H1 (cell line): Measurements from ENCODE around the gene KIF26B. TPM values are rescaled to one million over a fixed set of nuclear protein-coding genes. Genes with fewer than 3 reads are reported as not detected.

Experiments
- CTCF ChIA-PET: fragments of 300-600 bp; sonication (Branson Sonifier 250); formaldehyde crosslinking; loops from one replicate; lab custom pipeline; 2021; ENCODE audit not compliant: partially characterized antibody; lab: Charles Lee
- POLR2A ChIA-PET: fragments of 300-600 bp; sonication (Branson Sonifier 250); formaldehyde crosslinking; loops from one replicate; lab custom pipeline; 2021; ENCODE audit warnings: inconsistent platforms; ENCODE audit not compliant: partially characterized antibody; lab: Charles Lee
- DNase-seq, 2 experiments: peaks; one replicate each; pipeline versions ENCODE4 v3.0.0 to v3.0.0-alpha.2; 2010 to 2022; ENCODE audit warnings: low spot score in 2 of 2, low read depth in 1 of 2, mixed read lengths in 1 of 2
- FAIRE-seq: peaks from 2 replicates; lab custom pipeline; 2011; peaks lifted over from hg19 to GRCh38; lab: Jason Lieb, UNC
- H2AFZ ChIP-seq: 2 replicates; pipeline ENCODE4 v1.8.1; 2012; ENCODE audit warnings: low read length, inconsistent platforms
- H2AK5ac ChIP-seq: 2 replicates; pipeline ENCODE4 v1.6.1; 2013; ENCODE audit warnings: low read depth, low read length
- H2BK120ac ChIP-seq: replicated peaks from 2 replicates; pipeline ENCODE3; 2013; ENCODE audit warnings: low read depth, low read length, inconsistent platforms
- H2BK12ac ChIP-seq: 2 replicates; pipeline ENCODE4 v1.6.1; 2013; ENCODE audit warnings: low read depth, low read length
- H2BK15ac ChIP-seq: 2 replicates; pipeline ENCODE4 v1.6.1; 2013; ENCODE audit warnings: low read length
- H2BK20ac ChIP-seq: 2 replicates; pipeline ENCODE4 v1.6.1; 2013; ENCODE audit warnings: low read length
- H2BK5ac ChIP-seq: 2 replicates; pipeline ENCODE4 v1.6.1; 2013; ENCODE audit warnings: low read depth, low read length
- H3K14ac ChIP-seq: 2 replicates; pipeline ENCODE4 v1.6.1; 2013; ENCODE audit warnings: inconsistent platforms; ENCODE audit not compliant: insufficient read length
- H3K18ac ChIP-seq: 2 replicates; pipeline ENCODE4 v1.6.1; 2013; ENCODE audit warnings: low read length; ENCODE audit errors: extremely low read depth
- H3K23ac ChIP-seq: 2 replicates; pipeline ENCODE4 v1.6.1; 2013; ENCODE audit warnings: inconsistent platforms; ENCODE audit not compliant: insufficient read length
- H3K23me2 ChIP-seq: 2 replicates; pipeline ENCODE4 v1.6.1; 2013; ENCODE audit warnings: low read depth, low read length
- H3K27ac ChIP-seq: 2 replicates; pipeline ENCODE4 v1.6.1; 2011; ENCODE audit warnings: low read depth, low read length, inconsistent platforms
- H3K27me3 ChIP-seq, 4 experiments: replicated peaks in 1 of 4; 1 replicate in 1 of 4; 2 replicates in 3 of 4; pipeline versions ENCODE4 v1.6.1 to v1.8.1; 2011 to 2013; ENCODE audit warnings: low read length in 3 of 4, mild to moderate bottlenecking in 3 of 4, inconsistent platforms in 2 of 4, mixed read lengths in 2 of 4, moderate library complexity in 1 of 4; ENCODE audit not compliant: control insufficient read depth in 3 of 4, insufficient read depth in 3 of 4; ENCODE audit errors: extremely low read depth in 1 of 4
- H3K36me3 ChIP-seq, 4 experiments: 2 replicates each; pipeline versions ENCODE4 v1.6.1 to v1.8.1; 2011 to 2013; ENCODE audit warnings: mild to moderate bottlenecking in 4 of 4, low read length in 3 of 4, moderate library complexity in 2 of 4, control low read depth in 1 of 4, inconsistent platforms in 1 of 4; ENCODE audit not compliant: insufficient read depth in 4 of 4, control insufficient read depth in 2 of 4
- H3K4ac ChIP-seq: replicated peaks from 2 replicates; pipeline ENCODE3; 2013; ENCODE audit warnings: low read length, low read depth, mixed read lengths, inconsistent platforms; ENCODE audit not compliant: insufficient read length
- H3K4me1 ChIP-seq, 4 experiments: replicated peaks in 1 of 4; 1 replicate in 1 of 4; 2 replicates in 3 of 4; pipeline versions ENCODE4 v1.6.1 to v1.8.1; 2011 to 2013; ENCODE audit warnings: low read length in 3 of 4, inconsistent platforms in 2 of 4, mixed read lengths in 1 of 4; ENCODE audit not compliant: insufficient read depth in 4 of 4, control insufficient read depth in 3 of 4
- H3K4me2 ChIP-seq, 2 experiments: 2 replicates each; pipeline versions ENCODE4 v1.6.1 to v1.8.1; 2011 to 2013; ENCODE audit warnings: low read depth in 2 of 2, low read length in 2 of 2, control low read depth in 1 of 2, inconsistent platforms in 1 of 2, mild to moderate bottlenecking in 1 of 2; ENCODE audit not compliant: insufficient read depth in 1 of 2
- H3K4me3 ChIP-seq, 4 experiments: fragments of 200-600, 300-600 bp in 1 of 4; sonication (generic), shearing (Covaris generic), sonication (Bioruptor Twin) in 1 of 4; 2 replicates each; pipeline versions ENCODE4 v1.5.1 to v1.8.1; 2011 to 2016; ENCODE audit warnings: low read length in 4 of 4, low read depth in 3 of 4, control low read depth in 2 of 4, inconsistent platforms in 2 of 4, mild to moderate bottlenecking in 2 of 4, mixed read lengths in 1 of 4, moderate library complexity in 1 of 4; ENCODE audit not compliant: insufficient read depth in 2 of 4; ENCODE audit errors: extremely low read depth in 1 of 4
- H3K56ac ChIP-seq: replicated peaks from 2 replicates; pipeline ENCODE3; 2013; ENCODE audit warnings: low read depth, mild to moderate bottlenecking, mixed read lengths, low read length, inconsistent platforms; ENCODE audit not compliant: insufficient read length
- H3K79me1 ChIP-seq: 2 replicates; pipeline ENCODE4 v1.6.1; 2013; ENCODE audit warnings: low read depth, low read length, control low read depth
- H3K79me2 ChIP-seq, 2 experiments: 2 replicates each; pipeline versions ENCODE4 v1.6.1 to v1.8.1; 2012 to 2013; ENCODE audit warnings: low read length in 2 of 2, mild to moderate bottlenecking in 2 of 2, inconsistent platforms in 1 of 2; ENCODE audit not compliant: insufficient read depth in 2 of 2, control insufficient read depth in 1 of 2
- H3K9ac ChIP-seq, 4 experiments: replicated peaks in 1 of 4; 1 replicate in 1 of 4; 2 replicates in 3 of 4; pipeline versions ENCODE4 v1.6.1 to v1.8.1; 2011 to 2013; ENCODE audit warnings: low read depth in 3 of 4, low read length in 3 of 4, control low read depth in 2 of 4, mild to moderate bottlenecking in 2 of 4, moderate library complexity in 2 of 4, inconsistent platforms in 1 of 4; ENCODE audit errors: extremely low read depth in 1 of 4
- H3K9me3 ChIP-seq, 2 experiments: 2 replicates each; pipeline versions ENCODE4 v1.6.1 to v1.8.1; 2012 to 2013; ENCODE audit warnings: mild to moderate bottlenecking in 2 of 2, moderate library complexity in 2 of 2, control low read depth in 1 of 2, inconsistent platforms in 1 of 2, low read depth in 1 of 2, low read length in 1 of 2, mixed read lengths in 1 of 2; ENCODE audit not compliant: insufficient read depth in 2 of 2
- H4K20me1 ChIP-seq, 2 experiments: replicated peaks in 1 of 2; 2 replicates each; pipeline versions ENCODE3 to v1.8.1; 2011 to 2013; ENCODE audit warnings: inconsistent platforms in 2 of 2, low read length in 2 of 2, mild to moderate bottlenecking in 1 of 2; ENCODE audit not compliant: insufficient read depth in 2 of 2, control insufficient read depth in 1 of 2
- H4K5ac ChIP-seq: 2 replicates; pipeline ENCODE4 v1.6.1; 2013; ENCODE audit warnings: low read length, low read depth, mixed read lengths, inconsistent platforms; ENCODE audit not compliant: insufficient read length
- H4K8ac ChIP-seq: 2 replicates; pipeline ENCODE4 v1.8.0; 2013; ENCODE audit warnings: mild to moderate bottlenecking, moderate library complexity, low read length, inconsistent platforms; ENCODE audit not compliant: insufficient read depth; ENCODE audit errors: extremely low read depth
- H4K91ac ChIP-seq: replicated peaks from 2 replicates; pipeline ENCODE3; 2013; ENCODE audit warnings: low read length, mixed read lengths, inconsistent platforms; ENCODE audit not compliant: insufficient read length
- ASH2L ChIP-seq: fragments of 200-600, 300-600 bp; sonication (generic); IDR thresholded peaks from one replicate; pipeline ENCODE4 v1.7.1; 2017; ENCODE audit warnings: low read length
- CBX8 ChIP-seq: fragments of 300-800, 300-1000 bp; sonication (generic); IDR thresholded peaks from 2 replicates; pipeline ENCODE4 v1.7.1; 2016; ENCODE audit warnings: low read depth, low read length, borderline replicate concordance
- CTBP2 ChIP-seq: IDR thresholded peaks from 2 replicates; pipeline ENCODE4 v1.7.0; 2011; ENCODE audit warnings: borderline replicate concordance, mild to moderate bottlenecking, moderate library complexity, mixed read lengths, low read length; ENCODE audit not compliant: insufficient read depth, insufficient read length
- FOSL1 ChIP-seq: IDR thresholded peaks from 2 replicates; pipeline ENCODE4 v1.6.1; 2011; ENCODE audit warnings: mild to moderate bottlenecking, low read depth, low read length, moderate library complexity; ENCODE audit not compliant: insufficient read depth
- PHF8 ChIP-seq: fragments of 200-600 bp; sonication (generic); conservative IDR thresholded peaks from 2 replicates; pipeline ENCODE4 v1.7.1; 2012; ENCODE audit warnings: low read depth, mild to moderate bottlenecking, inconsistent platforms, low read length, moderate library complexity
- RBBP5 ChIP-seq: IDR thresholded peaks from 2 replicates; pipeline ENCODE4 v1.7.1; 2012; ENCODE audit warnings: low read depth, mild to moderate bottlenecking, inconsistent platforms, low read length, moderate library complexity, borderline replicate concordance
- RXRA ChIP-seq: IDR thresholded peaks from 2 replicates; pipeline ENCODE4 v1.6.1; 2011; ENCODE audit warnings: low read depth, mild to moderate bottlenecking, low read length, moderate library complexity; ENCODE audit not compliant: insufficient read depth
- SIN3A ChIP-seq, 2 experiments: IDR thresholded peaks in 1 of 2; conservative IDR thresholded peaks in 1 of 2; 2 replicates each; pipeline ENCODE4 v1.6.1; 2011 to 2012; ENCODE audit warnings: low read length in 2 of 2, improper control_type of control experiment in 1 of 2, low read depth in 1 of 2, mild to moderate bottlenecking in 1 of 2
- SP2 ChIP-seq: IDR thresholded peaks from 2 replicates; pipeline ENCODE4 v1.6.1; 2012; ENCODE audit warnings: mild to moderate bottlenecking, low read length, inconsistent platforms
- SUZ12 ChIP-seq: fragments of 200-600 bp; sonication (generic); IDR thresholded peaks from 2 replicates; pipeline ENCODE4 v1.6.1; 2012; ENCODE audit warnings: mild to moderate bottlenecking, inconsistent platforms, low read length, moderate library complexity, mixed read lengths
- TAF7 ChIP-seq: optimal IDR thresholded peaks from 2 replicates; pipeline ENCODE3; 2011; ENCODE audit warnings: low read depth, mild to moderate bottlenecking, inconsistent platforms, low read length, moderate library complexity, borderline replicate concordance
- WGBS, 2 experiments: shearing (Covaris generic) in 1 of 2; methylation state at CpG; one replicate each; pipeline versions ENCODE4 v1.1.6 to v1.1.7; 2013 to 2015; ENCODE audit warnings: low lambda C conversion rate in 2 of 2, mixed read lengths in 2 of 2, inconsistent platforms in 1 of 2, low coverage in 1 of 2, missing lambda C conversion rate in 1 of 2; ENCODE audit not compliant: insufficient replicate concordance in 2 of 2, insufficient coverage in 1 of 2, insufficient read length in 1 of 2; ENCODE audit errors: extremely low coverage in 1 of 2, missing lambda C conversion rate in 1 of 2; 5-methylcytosine and 5-hydroxymethylcytosine counted together
- polyA plus RNA-seq, 7 experiments: library from polyadenylated mRNA; depleted of rRNA in 3 of 7; stranded (reverse) in 5 of 7; unstranded in 2 of 7; fragments of >200 nt in 5 of 7; fragments of 200-250 nt in 2 of 7; gene quantifications; 1 replicate in 5 of 7; 2 replicates in 1 of 7; 4 replicates in 1 of 7; pipeline versions ENCODE4 v1.2.1 to v1.2.3, GENCODE V29; 2011 to 2013; ENCODE audit warnings: missing spikeins in 2 of 7, mixed read lengths in 2 of 7
- total RNA-seq: library from RNA; stranded (reverse); fragmentation: NEBNext Ultra II Directional; extraction: Animal tissue kit (Norgen Biotek cat#: 25700); gene quantifications from 2 replicates; pipeline ENCODE4 v1.2.1, GENCODE V29; 2021
- TF ChIP-seq, protein P1 (sequence below): IDR thresholded peaks from 2 replicates; pipeline ENCODE4 v1.6.1; 2012; ENCODE audit warnings: inconsistent platforms

Gene KIF26B
- total and polyA plus RNA-seq, 2 of the 8 experiments (the other 6 are each of a cell fraction or from before 2014, with no cell fraction given): 0.06 to 0.28 TPM

DNA sequence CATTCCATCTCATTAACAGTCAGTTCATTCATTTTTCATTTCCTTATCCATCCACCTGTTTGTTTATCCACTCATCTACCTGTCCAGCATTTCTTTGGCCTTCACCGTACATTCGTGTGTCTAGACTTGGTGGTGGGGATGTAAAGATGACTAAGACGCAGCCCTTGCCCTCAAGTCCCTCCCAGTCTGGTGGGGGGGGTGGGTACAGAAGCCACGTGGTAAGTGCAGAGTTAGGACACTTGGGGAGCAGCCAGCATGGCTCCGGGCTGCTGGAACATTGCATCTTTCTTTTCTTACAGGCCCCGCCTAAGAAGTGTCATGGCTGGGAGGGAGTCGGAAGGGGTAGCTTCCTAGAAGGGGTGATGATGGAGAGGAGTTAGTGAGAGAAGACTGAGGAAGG lies 17.2 kb downstream of the KIF26B start:
- no peaks in the 10 kb centered on the region for H3K79me2 ChIP-seq
- 70% methylated on average over 7 of the region's 7 CpGs; no CpG with 5 or more reads in 1 of the 2 experiments for WGBS, 2 experiments
- no peak overlapping the region for H3K27ac ChIP-seq
- no peaks in the 10 kb centered on the region for H3K79me1 ChIP-seq
- DNase-seq: no peak
- H2BK120ac ChIP-seq: no peak overlapping the region
- H3K4ac ChIP-seq: no peak overlapping the region
- no peak overlapping the region for H4K5ac ChIP-seq
- no peak overlapping the region for H3K56ac ChIP-seq
- FAIRE-seq: no peak
- ChIA-PET POLR2A (no interaction called here), CTCF (interaction anchor here (0.7 to 7.3 kb wide), 3 partner anchors 12 to 19 kb away, joined by 4 to 40 read pairs (median 4); partner anchors contain the start of gene KIF26B)
- H3K18ac ChIP-seq: no peak overlapping the region
- H2BK5ac ChIP-seq: no peak overlapping the region
- no peak overlapping the region for H3K4me3 ChIP-seq
- H2AK5ac ChIP-seq: no peak overlapping the region
- no peaks in the 10 kb centered on the region; a peak in 1 of 7 replicates for H3K4me1 ChIP-seq
- H3K9ac ChIP-seq: no peak overlapping the region
- H2BK15ac ChIP-seq: no peak overlapping the region
- H3K4me2 ChIP-seq: no peak overlapping the region
- H2BK12ac ChIP-seq: no peak overlapping the region
- H4K8ac ChIP-seq: no peak overlapping the region
- no peak overlapping the region for H2BK20ac ChIP-seq
- H3K9me3 ChIP-seq: no peaks in the 10 kb centered on the region
- no peak overlapping the region for H2AFZ ChIP-seq
- no peak overlapping the region for H3K14ac ChIP-seq
- no peaks in the 10 kb centered on the region for H3K36me3 ChIP-seq
- no peaks in the 10 kb centered on the region for H3K23me2 ChIP-seq
- H3K27me3 ChIP-seq: no peaks in the 10 kb centered on the region
- H4K20me1 ChIP-seq: no peaks in the 10 kb centered on the region
- no peak overlapping the region for H3K23ac ChIP-seq
- H4K91ac ChIP-seq: no peak overlapping the region
- TF ChIP-seq CTBP2 (no peak), FOSL1 (no peak), TAF7 (no peak), SP2 (no peak), PHF8 (no peak), SIN3A (conservative IDR thresholded peaks at IDR 0.05 in 1 of 2, IDR thresholded peaks at IDR 0.05 in 1 of 2; ENCODE audit: low read depth in 1 of 2, low read length in 2 of 2) (no peak), RBBP5 (no peak), SUZ12 (no peak), CBX8 (no peak), RXRA (no peak), ASH2L (no peak)
- TF ChIP-seq, protein P1, sequence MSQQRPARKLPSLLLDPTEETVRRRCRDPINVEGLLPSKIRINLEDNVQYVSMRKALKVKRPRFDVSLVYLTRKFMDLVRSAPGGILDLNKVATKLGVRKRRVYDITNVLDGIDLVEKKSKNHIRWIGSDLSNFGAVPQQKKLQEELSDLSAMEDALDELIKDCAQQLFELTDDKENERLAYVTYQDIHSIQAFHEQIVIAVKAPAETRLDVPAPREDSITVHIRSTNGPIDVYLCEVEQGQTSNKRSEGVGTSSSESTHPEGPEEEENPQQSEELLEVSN: no peak
